Measurements from ENCODE around the gene POM121L2.
"Not testable (repeated sequence)": the region's sequence is repeated elsewhere in the genome, so short reads cannot be mapped to it uniquely, and the experiment has no call there.

The POM121L2 gene

GRCh38 chr6:27294409-27294808, 17.7 kb downstream of the POM121L2 start:
- DNase-seq = no peak

GRCh38 chr6:27293436-27294098, 18.5 kb downstream of the POM121L2 start:
- DNase-seq = no peak

- no peak for DNase-seq
Measured at GRCh38 chr6:27290850-27291208, 21.2 kb downstream of the POM121L2 start.

DNA sequence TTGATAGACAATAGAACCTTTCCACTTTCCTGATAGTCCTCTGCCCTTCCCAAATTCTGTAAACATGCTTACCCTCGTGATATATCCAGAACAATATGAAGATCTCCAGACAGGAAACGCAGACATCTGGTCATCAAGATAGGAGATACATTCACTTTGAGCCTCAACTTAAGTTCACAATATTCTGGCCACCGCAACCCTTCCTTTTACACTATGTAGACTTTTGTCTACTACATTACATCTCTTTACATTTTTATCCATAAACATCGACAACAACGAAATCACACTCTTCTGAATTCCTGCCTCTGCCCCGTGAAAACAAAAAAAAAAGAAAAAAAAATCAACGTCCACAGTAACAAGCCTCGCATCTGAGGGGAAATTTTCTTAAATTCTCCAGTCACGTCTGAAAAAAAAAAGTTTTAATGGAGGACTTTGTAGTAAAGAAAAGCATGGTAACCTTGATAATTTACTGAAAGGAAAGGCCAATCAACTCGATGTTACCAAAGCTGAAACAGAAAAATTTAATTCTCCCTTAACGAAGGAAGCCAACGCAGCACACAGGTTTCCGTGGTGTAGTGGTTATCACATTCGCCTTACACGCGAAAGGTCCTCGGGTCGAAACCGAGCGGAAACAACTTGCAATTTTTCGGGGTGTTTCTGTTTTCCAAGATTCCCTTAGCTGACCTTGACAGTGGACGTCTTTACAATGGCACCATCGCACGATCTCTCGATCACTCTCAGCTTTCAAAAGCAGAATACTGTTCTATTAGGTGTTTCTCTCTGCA, 21.8 kb downstream of the POM121L2 start:
- no peak for DNase-seq

DNA sequence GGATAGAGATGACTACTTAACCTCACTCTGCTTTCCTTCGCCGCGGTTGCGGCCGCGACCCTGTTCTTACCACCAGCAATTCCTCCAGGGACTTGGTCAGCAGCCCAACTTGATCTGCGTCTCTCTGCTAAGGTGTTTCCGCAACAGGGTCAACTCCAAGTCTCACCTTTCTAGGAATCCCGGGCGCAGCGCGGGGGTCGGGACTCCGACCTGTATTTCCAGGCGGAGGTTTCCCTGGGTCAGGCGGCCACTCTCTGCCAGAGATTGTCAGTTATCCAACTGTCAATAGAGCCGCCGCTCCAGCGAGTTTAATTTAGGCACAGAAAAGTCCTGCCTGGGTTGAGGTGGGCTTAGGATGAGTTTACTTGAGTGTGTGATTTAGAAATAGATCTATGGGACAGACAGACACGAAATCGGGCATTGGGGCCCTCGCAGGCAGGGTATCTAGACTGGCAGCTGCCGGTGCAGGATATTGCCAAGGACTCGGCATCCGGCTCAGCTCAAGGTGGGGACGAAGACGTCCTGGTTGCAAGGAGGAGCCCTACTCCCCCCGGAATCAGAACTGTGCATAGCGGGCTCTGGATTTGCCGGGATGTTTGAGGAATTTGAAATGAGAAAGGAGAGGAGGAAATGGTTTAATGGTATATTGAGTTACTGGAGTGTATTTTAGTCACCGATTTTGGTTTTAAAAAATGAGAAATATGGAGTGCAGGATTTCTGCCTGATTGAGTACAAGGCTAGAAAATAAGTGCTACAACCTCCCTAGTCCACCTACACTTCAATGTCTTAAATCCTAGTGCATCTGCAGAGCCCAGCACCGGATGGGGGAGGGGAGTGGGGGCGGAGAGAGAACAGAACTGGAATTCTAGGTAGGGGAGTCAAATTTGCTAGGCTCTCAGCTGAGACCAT, 23.7 kb downstream of the POM121L2 start:
- no peak for DNase-seq

GRCh38 chr6:27287751-27288135, 24.3 kb downstream of the POM121L2 start:
- DNase-seq = no peak

GRCh38 chr6:27286141-27286540, 25.9 kb downstream of the POM121L2 start:
- no peak for DNase-seq

- no peak for DNase-seq
Measured at GRCh38 chr6:27283279-27283678, 28.8 kb downstream of the POM121L2 start.

GRCh38 chr6:27281569-27281968, 30.5 kb downstream of the POM121L2 start:
- DNase-seq = no peak

DNA sequence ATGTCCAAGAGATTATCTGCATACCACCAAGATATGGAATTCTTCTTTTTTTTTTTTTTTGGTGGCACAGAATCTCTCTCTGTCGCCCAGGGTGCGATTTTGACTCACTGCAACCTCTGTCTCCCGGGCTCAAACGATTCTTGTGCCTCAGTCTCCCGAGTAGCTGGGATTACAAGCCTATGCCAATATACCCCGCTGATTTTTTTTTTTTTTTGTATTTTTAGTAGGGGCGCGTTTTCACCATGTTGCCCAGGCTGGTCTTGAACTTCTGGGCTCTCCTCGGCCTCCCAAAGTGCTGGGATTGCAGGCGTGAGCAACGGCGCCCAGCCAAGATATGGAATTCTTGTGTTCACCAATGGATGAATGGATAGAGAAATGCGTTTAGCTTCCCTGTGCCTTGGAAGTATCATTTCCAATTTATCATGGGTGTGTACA, 31.0 kb downstream of the POM121L2 start:
- DNase-seq = no peak

GRCh38 chr6:27280540-27281000, 31.5 kb downstream of the POM121L2 start:
- DNase-seq = no peak

DNA sequence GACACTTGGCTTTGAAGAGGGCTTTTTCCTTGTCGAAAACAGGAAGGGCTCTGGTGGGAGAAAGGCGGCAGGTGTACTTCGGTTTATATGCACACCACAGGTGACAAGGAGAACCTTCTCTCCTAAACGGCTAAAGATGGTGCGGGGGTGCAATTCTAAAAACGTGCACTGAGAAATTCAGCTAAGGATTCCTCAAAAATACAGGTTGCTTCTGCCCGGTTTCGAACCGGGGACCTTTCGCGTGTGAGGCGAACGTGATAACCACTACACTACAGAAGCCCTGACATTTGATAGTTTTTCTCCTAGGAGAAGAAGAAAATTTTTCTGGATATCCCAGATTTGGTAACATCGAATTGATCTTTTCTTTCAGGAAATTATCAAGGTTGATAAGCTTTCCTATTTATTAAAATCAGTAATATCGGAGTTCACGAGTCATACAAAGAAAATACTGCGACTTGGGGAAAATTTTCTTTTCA, 32.0 kb downstream of the POM121L2 start:
- DNase-seq = no peak

DNA sequence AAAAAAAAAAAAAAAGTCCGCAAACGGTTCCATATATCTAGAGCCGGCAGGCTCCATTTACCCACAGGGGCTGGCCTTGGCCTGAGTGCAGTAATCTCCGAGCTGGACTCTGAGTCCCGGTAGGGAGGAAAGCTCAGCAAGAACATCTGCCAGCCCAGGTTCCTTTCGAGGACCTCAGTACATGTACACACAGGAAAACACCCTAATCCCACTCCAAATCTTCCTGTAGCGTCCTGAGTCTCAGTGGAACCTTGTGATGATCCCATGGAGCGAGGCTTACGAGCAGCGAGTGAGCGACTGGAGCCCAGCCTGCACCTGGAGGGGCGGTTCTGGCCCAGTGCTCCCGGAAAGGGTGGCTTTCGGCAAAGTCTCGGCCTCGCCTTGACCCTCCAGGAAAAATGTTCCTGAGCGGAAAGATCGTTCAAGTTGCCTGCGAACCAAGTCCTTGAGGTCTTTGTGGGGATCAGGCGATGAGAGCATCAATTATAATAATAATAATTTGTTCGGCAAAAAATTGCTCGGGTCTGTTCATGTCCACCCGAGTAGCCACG, 32.5 kb downstream of the POM121L2 start:
- no peak for DNase-seq

GRCh38 chr6:27275025-27275956, 36.8 kb downstream of the POM121L2 start:
- no peak for DNase-seq

DNA sequence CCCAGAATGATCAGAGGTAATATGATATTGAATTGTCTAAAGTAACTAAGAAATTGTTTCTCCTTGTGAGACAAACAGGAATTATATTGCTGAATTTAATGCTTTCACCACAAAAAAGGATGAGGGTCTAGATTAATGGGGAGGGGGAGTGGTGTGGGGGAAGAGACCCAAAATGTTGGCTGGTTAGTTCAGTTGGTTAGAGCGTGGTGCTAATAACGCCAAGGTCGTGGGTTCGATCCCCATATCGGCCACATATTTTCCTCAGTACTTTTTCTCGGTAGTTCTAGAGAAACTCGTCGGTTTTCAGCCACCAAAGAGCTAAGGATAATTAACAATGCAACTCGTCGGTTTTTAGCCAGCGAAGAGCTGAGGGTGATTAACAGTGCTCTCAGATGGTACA, 38.3 kb downstream of the POM121L2 start:
- no peak for DNase-seq

DNA sequence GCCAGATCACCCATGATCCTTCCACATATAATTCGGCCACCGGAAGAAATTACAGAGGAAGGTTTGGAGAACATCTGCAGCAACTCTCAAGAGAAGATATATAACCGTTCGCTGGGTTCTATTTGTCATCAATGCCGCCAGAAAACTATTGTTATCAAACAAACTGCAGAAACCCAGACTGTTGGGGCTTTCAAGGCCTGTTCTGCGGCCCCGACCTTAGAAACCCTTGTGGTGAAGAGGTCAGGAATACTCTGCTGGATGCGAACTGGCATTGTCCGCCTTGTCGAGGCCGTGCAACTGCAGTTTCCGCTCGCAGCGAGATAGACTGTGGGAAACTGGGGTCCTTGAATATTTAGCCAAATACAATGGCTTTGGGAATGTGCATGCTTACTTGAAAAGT, 43.3 kb downstream of the POM121L2 start:
- no peak for DNase-seq

DNA sequence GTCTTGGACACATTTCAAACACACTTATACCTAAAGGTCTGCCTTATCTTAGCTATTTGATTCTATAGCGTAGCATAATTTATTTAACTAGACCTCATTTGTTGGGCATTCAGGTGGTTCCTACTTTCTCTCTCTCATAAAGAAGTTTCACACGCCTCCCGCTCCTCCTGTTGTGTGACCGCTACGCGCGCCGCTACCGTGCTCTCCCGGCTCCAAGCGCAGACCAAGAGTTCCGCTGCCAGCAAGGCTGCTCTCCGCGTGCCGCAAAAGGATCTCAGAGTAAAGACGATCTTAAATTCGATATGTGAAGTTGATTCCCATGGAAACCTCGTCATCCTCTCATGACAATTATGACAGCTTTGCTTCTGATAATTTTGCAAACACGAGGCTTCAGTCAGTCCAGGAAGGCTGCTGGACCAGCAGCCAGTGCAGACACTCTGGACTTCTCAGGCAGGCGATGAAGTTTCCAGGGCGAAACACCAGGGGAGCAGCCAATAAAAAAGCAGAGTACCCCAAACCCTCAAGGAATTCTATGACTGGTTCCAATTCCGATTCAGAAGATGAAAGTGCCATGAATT, 44.1 kb downstream of the POM121L2 start:
- no peak for DNase-seq

DNA sequence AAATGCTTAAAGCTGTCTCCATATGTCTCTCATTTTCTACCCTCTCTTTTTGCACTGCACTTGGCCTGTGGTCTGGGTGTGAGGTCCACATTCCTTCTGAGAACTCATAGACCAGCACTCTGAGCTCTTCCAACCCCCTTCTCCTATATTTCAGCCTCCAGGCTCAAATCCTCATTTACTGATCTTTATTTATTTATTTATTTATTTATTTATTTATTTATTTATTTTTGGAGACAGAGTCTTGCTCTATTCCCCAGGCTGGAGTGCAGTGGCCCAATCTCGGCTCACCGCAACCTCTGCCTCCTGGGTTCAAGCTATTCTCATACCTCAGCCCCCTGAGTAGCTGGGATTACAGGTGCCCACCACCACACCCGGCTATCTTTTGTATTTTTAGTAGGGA, 45.1 kb downstream of the POM121L2 start:
- DNase-seq = not testable (repeated sequence)

- no peak for DNase-seq
Measured at GRCh38 chr6:27263886-27264285, 48.2 kb downstream of the POM121L2 start.

- DNase-seq = no peak
Measured at GRCh38 chr6:27260836-27261375, 51.2 kb downstream of the POM121L2 start.

All from amygdala (tissue), 56 donors.